ENCODE data around the gene JAG2. TPM values are rescaled to one million over a fixed set of nuclear protein-coding genes. Genes with fewer than 3 reads are reported as not detected.

Gene JAG2
- polyA plus RNA-seq, 3 donors = 8.7 to 11.4 (median 10.2) TPM

GRCh38 chr14:105151838-105152793, 16.5 kb downstream of the JAG2 start:
- DNase-seq = no peak

GRCh38 chr14:105151084-105151837, 17.3 kb downstream of the JAG2 start:
- DNase-seq = no peak

GRCh38 chr14:105150368-105151083, 18.1 kb downstream of the JAG2 start:
- DNase-seq = no peak

GRCh38 chr14:105150026-105150367, 18.6 kb downstream of the JAG2 start:
- no peak for DNase-seq

- no peak for DNase-seq
Measured at GRCh38 chr14:105149146-105149781, 19.3 kb downstream of the JAG2 start.

GRCh38 chr14:105148604-105149145, 19.9 kb downstream of the JAG2 start:
- no peak for DNase-seq

- DNase-seq = no peak
Measured at GRCh38 chr14:105147671-105148603, 20.6 kb downstream of the JAG2 start.

- no peak for DNase-seq
Measured at GRCh38 chr14:105146976-105147635, 21.5 kb downstream of the JAG2 start.

- DNase-seq = no peak
Measured at GRCh38 chr14:105146181-105146975, 22.2 kb downstream of the JAG2 start.

- DNase-seq = no peak
Measured at GRCh38 chr14:105145381-105146180, 23.0 kb downstream of the JAG2 start.

- DNase-seq = no peak
Measured at GRCh38 chr14:105144666-105145380, 23.8 kb downstream of the JAG2 start.

- no peak for DNase-seq
Measured at GRCh38 chr14:105144026-105144665, 24.4 kb downstream of the JAG2 start.

- no peak for DNase-seq
Measured at GRCh38 chr14:105143451-105144025, 25.0 kb downstream of the JAG2 start.

- no peak for DNase-seq
Measured at GRCh38 chr14:105142651-105143450, 25.7 kb downstream of the JAG2 start.

GRCh38 chr14:105141486-105142281, 26.9 kb downstream of the JAG2 start:
- no peak for DNase-seq

All from renal pelvis (tissue), 4 donors.